Glutamatergic neuron (in vitro differentiated cells): ENCODE measurements around the gene JARID2. TPM values are rescaled to one million over a fixed set of nuclear protein-coding genes. Genes with fewer than 3 reads are reported as not detected.

Source experiments
- DNase-seq: peaks from one replicate; pipeline ENCODE4 v3.0.0; 2022
- H3K27ac Mint-ChIP-seq: one replicate; pipeline ENCODE4 v1.8.0; 2020; ENCODE audit warnings: mild to moderate bottlenecking, mixed read lengths, inconsistent platforms; ENCODE audit not compliant: unreplicated experiment
- H3K27me3 Mint-ChIP-seq: one replicate; pipeline ENCODE4 v1.8.0; 2020; ENCODE audit warnings: mild to moderate bottlenecking, moderate library complexity, mixed read lengths, inconsistent platforms; ENCODE audit not compliant: unreplicated experiment
- H3K36me3 Mint-ChIP-seq: one replicate; pipeline ENCODE4 v1.8.0; 2020; ENCODE audit warnings: mild to moderate bottlenecking, mixed read lengths, inconsistent platforms; ENCODE audit not compliant: unreplicated experiment
- H3K4me1 Mint-ChIP-seq: one replicate; pipeline ENCODE4 v1.8.0; 2020; ENCODE audit warnings: mild to moderate bottlenecking, low read depth, mixed read lengths, inconsistent platforms; ENCODE audit not compliant: unreplicated experiment
- H3K4me3 Mint-ChIP-seq: one replicate; pipeline ENCODE4 v1.8.0; 2020; ENCODE audit warnings: mild to moderate bottlenecking, mixed read lengths, inconsistent platforms; ENCODE audit not compliant: unreplicated experiment
- H3K9me3 Mint-ChIP-seq: one replicate; pipeline ENCODE4 v1.8.0; 2020; ENCODE audit warnings: mild to moderate bottlenecking, moderate library complexity, mixed read lengths, inconsistent platforms; ENCODE audit not compliant: unreplicated experiment
- total RNA-seq: library from RNA; stranded (reverse); fragmentation: NEBNext Ultra II Directional; extraction: Animal tissue kit (Norgen Biotek cat#: 25700); gene quantifications from one replicate; pipeline ENCODE4 v1.2.1, GENCODE V29; 2021; ENCODE audit not compliant: unreplicated experiment
- TF ChIP-seq, protein P1 (sequence below): fragments of 200-600 bp; sonication (generic); IDR thresholded peaks from one replicate; pipeline ENCODE4 v1.5.0; 2021; ENCODE audit not compliant: partially characterized antibody, unreplicated experiment

Gene JARID2
- total RNA-seq, 1 donor from 2014 or later, result 83.8 TPM

DNA sequence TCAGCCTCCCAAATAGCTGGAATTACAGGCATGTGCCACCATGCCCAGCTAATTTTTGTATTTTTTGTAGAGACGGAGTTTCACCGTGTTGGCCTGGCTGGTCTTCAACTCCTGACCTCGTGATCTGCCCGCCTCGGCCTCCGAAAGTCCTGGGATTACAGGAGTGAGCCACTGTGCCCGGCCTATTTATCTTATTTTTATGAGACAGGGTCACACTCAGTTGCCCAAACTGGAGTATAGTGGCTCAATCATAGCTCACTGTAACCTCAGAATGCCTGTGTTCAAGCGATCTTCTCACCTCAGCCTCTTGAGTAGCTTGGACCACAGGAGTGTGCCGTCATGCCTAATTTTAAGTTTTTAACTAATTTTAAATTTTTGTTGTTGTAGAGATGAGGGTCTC lies 114.4 kb downstream of the JARID2 start:
- Mint-ChIP-seq H3K27ac (no peak overlapping the region), H3K9me3 (no peaks in the 10 kb centered on the region), H3K4me1 (peaks cover 42% of the 10 kb centered on the region), H3K36me3 (no peaks in the 10 kb centered on the region), H3K27me3 (no peaks in the 10 kb centered on the region), H3K4me3 (no peak overlapping the region)
- no peak for DNase-seq
- TF ChIP-seq, protein P1, sequence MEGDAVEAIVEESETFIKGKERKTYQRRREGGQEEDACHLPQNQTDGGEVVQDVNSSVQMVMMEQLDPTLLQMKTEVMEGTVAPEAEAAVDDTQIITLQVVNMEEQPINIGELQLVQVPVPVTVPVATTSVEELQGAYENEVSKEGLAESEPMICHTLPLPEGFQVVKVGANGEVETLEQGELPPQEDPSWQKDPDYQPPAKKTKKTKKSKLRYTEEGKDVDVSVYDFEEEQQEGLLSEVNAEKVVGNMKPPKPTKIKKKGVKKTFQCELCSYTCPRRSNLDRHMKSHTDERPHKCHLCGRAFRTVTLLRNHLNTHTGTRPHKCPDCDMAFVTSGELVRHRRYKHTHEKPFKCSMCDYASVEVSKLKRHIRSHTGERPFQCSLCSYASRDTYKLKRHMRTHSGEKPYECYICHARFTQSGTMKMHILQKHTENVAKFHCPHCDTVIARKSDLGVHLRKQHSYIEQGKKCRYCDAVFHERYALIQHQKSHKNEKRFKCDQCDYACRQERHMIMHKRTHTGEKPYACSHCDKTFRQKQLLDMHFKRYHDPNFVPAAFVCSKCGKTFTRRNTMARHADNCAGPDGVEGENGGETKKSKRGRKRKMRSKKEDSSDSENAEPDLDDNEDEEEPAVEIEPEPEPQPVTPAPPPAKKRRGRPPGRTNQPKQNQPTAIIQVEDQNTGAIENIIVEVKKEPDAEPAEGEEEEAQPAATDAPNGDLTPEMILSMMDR, result no peak

DNA sequence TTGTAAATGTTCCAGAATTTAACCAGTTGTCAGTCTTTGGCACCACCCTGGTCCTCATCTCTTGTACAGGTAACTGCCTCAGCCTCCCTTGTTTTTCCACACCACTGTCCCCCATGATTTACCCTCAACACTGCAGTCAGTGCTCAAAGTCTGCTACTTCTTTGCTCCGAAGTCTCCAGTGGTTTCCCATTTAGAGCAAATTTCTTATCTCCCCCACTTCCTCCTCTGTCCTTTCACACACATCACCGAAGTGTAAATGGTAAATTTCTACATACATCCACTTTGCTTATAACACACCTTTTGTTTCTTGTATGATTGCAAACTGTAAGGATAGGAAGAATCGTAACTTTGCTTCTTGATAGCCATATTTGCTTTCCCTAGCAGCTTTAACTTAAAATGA lies 115.3 kb downstream of the JARID2 start:
- no peaks in the 10 kb centered on the region for H3K9me3 Mint-ChIP-seq
- no peak for DNase-seq
- H3K4me3 Mint-ChIP-seq, result no peak overlapping the region
- TF ChIP-seq, protein P1, result no peak
- no peaks in the 10 kb centered on the region for H3K36me3 Mint-ChIP-seq
- no peak overlapping the region for H3K27ac Mint-ChIP-seq
- peaks cover 45% of the 10 kb centered on the region for H3K4me1 Mint-ChIP-seq
- H3K27me3 Mint-ChIP-seq, result no peaks in the 10 kb centered on the region

DNA sequence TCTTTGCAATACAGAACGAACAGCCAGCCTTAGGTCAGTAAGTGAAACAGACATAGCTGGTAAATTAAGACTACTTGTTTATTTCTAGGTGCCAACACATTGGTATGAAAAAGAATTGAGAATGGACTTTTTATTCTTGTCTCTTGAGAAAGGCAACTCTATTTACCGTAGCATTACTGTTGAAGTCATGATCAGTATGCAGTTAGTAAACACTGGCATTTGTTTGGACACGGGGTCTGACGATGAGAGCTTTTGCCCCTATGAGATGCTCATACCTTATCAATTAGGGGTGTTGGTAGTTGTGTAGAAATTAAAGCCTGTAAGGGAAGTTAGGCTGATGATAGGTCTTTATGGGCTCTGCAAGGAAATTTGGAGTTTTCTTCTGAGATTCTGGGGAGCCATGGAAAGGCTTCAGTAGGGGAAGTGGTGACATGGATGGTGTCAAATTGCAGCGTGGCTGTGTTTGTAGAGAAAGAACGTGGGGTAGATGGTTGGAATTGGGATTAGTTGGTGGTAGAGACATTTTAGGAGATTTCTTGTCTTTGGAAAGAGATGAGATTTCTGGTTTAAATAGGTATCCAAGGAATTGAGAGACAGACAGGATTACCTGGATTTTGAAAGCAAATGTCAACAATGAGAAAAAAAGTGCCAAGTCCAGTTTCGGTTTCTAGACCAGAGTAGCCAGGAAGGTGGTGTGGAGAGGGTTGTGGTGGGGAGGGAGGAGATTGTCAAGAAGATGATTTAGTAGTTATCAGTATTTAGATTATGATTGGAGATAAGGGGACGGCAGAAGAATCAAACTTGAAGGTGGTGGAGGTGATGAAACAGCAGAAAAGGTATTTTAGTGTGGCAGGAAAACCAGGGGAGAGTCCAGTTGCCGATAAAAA lies 116.6 kb downstream of the JARID2 start:
- Mint-ChIP-seq H3K36me3 (no peaks in the 10 kb centered on the region), H3K27ac (no peak overlapping the region), H3K4me3 (no peak overlapping the region), H3K4me1 (peaks cover 45% of the 10 kb centered on the region), H3K27me3 (no peaks in the 10 kb centered on the region), H3K9me3 (no peaks in the 10 kb centered on the region)
- DNase-seq, result no peak
- TF ChIP-seq, protein P1, result no peak

DNA sequence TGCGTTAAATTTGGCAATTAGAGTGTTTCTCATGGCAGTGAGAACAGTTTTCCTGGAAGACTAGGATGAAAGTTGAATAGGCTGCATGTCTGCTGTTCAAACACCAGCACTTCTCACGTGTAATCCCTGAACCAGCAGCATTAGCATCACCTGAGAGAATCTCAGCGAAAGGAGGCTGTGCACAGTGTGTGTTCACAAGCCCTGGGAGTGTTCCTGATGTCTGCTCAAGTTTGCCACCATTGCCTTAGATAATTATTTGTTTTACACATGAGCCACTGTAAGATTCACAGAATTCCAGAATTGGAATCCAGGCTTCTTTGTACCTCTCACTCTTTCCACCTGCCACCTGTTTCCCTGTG lies 117.3 kb downstream of the JARID2 start:
- H3K4me3 Mint-ChIP-seq, result no peak overlapping the region
- TF ChIP-seq, protein P1, result no peak
- no peak overlapping the region for H3K27ac Mint-ChIP-seq
- DNase-seq, result no peak
- no peaks in the 10 kb centered on the region for H3K36me3 Mint-ChIP-seq
- H3K9me3 Mint-ChIP-seq, result no peaks in the 10 kb centered on the region
- H3K4me1 Mint-ChIP-seq, result peaks cover 46% of the 10 kb centered on the region
- no peaks in the 10 kb centered on the region for H3K27me3 Mint-ChIP-seq

DNA sequence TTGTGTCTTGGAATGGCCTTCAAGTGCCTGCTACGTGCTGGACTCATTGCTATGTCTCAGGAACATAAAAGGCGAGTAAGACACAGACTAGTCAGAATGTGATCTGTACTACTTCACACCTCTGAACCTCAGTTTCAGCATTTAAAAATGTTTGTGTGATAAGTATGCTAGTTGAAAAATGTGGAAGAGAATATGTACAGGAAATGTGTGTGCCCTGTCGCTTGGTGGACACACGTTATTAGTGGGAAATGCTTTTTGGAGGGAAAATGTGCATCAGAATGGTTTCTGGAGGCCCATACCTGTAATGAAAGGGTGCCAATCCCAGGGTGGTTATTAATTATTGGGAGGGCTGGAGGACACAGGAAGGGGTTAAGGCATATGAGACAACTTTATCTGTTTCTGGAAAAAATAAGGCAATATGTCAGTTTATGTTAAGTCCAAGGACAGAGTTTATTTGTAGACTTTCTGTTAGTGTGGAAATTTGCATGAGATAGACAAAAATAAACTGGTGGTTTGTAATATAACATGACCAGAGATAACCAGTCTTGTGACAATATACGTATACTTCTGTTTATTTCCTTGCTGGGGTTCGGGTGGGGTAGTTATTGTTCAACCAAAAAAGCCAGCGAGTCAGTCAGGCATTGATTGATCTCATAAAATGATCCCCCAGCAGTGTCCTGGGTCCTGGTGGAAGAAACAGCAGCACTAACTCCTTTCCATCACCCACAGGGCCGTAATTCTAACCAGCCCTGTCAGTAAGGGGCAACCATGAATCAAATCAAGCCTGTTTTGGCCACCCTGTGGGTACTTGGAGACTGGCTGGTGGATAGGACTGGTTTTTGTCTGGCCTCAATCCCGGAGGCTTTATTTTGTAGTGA lies 117.9 kb downstream of the JARID2 start:
- TF ChIP-seq, protein P1, result no peak
- no peaks in the 10 kb centered on the region for H3K36me3 Mint-ChIP-seq
- no peaks in the 10 kb centered on the region for H3K27me3 Mint-ChIP-seq
- H3K9me3 Mint-ChIP-seq, result no peaks in the 10 kb centered on the region
- no peak overlapping the region for H3K27ac Mint-ChIP-seq
- peaks cover 46% of the 10 kb centered on the region for H3K4me1 Mint-ChIP-seq
- no peak overlapping the region for H3K4me3 Mint-ChIP-seq
- no peak for DNase-seq
